HCT116 (cell line): ENCODE results near the gene EIF3I. TPM values are rescaled to one million over a fixed set of nuclear protein-coding genes. Genes with fewer than 3 reads are reported as not detected.

ENCODE experiments used
- ATAC-seq: fragments of 200-7000 bp; cut with Tn5 transposase; 2 replicates; pipeline ENCODE4 v1.9.1; 2020; ENCODE audit warnings: mild to moderate bottlenecking, moderate library complexity
- BruUV-seq: library from RNA; stranded (reverse); fragments of 400-500 nt; replicated peaks from 2 replicates; lab custom pipeline; 2021; lab: Mats Ljungman, UMichigan
- CTCF ChIA-PET: fragments of 300-600 bp; sonication (Branson Sonifier 250); formaldehyde crosslinking; loops from one replicate; lab custom pipeline; 2021; ENCODE audit warnings: antibody characterized with exemption; lab: Charles Lee
- POLR2A ChIA-PET: fragments of 300-600, 350-600 bp; sonication (Branson Sonifier 250); formaldehyde crosslinking; loops from one replicate; lab custom pipeline; 2021; ENCODE audit warnings: antibody characterized with exemption; lab: Charles Lee
- RAD21 ChIA-PET, 2 experiments: fragments of 300-600 bp; sonication (Branson Sonifier 250); formaldehyde crosslinking; loops; one replicate each; lab custom pipeline; 2023; ENCODE audit warnings: low total read pairs in 2 of 2; ENCODE audit not compliant: uncharacterized antibody in 2 of 2, unreplicated experiment in 2 of 2, low non-redundant PET in 1 of 2; lab: Charles Lee
- DNase-seq: peaks from one replicate; pipeline ENCODE4 v3.0.0-alpha.2; 2010; ENCODE audit warnings: low read depth, low spot score
- H2AFZ ChIP-seq: fragments of 200-600 bp; shearing (Covaris generic), sonication (generic); 2 replicates; pipeline ENCODE4 v1.6.1; 2017; ENCODE audit warnings: low read depth, mixed run types, mixed read lengths, antibody characterized with exemption, low read length; ENCODE audit not compliant: poor library complexity, severe bottlenecking
- H3K27ac ChIP-seq: 2 replicates; pipeline ENCODE4 v1.5.1; 2012; ENCODE audit warnings: low read depth, low read length
- H3K27me3 ChIP-seq: fragments of 200-600 bp; sonication (generic); 2 replicates; pipeline ENCODE4 v1.6.1; 2016; ENCODE audit warnings: mixed run types, low read length, mixed read lengths; ENCODE audit not compliant: insufficient read depth
- H3K36me3 ChIP-seq, 2 experiments: fragments of 200-500 bp in 1 of 2; fragments of 200-600 bp in 1 of 2; sonication (Bioruptor generic) in 1 of 2; sonication (generic) in 1 of 2; 2 replicates each; pipeline versions ENCODE4 v1.5.1 to v1.6.1; 2014 to 2016; ENCODE audit warnings: low read length in 2 of 2, inconsistent platforms in 1 of 2, mixed read lengths in 1 of 2, mixed run types in 1 of 2; ENCODE audit not compliant: insufficient read depth in 2 of 2, control insufficient read depth in 1 of 2
- H3K4me1 ChIP-seq, 2 experiments: fragments of 200-600 bp in 1 of 2; sonication (generic) in 1 of 2; 2 replicates each; pipeline versions ENCODE4 v1.5.1 to v1.6.1; 2012 to 2017; ENCODE audit warnings: low read length in 2 of 2, inconsistent platforms in 1 of 2, mild to moderate bottlenecking in 1 of 2, mixed read lengths in 1 of 2, mixed run types in 1 of 2, moderate library complexity in 1 of 2; ENCODE audit not compliant: insufficient read depth in 2 of 2, control insufficient read depth in 1 of 2
- H3K4me2 ChIP-seq: fragments of 200-600 bp; sonication (generic); 2 replicates; pipeline ENCODE4 v1.6.1; 2017; ENCODE audit warnings: mixed run types, low read length, mixed read lengths
- H3K4me3 ChIP-seq, 2 experiments: fragments of 200-600 bp in 1 of 2; sonication (generic) in 1 of 2; replicated peaks in 1 of 2; 2 replicates each; pipeline ENCODE4 v1.5.1; 2011 to 2016; ENCODE audit warnings: low read length in 2 of 2, control low read depth in 1 of 2, low read depth in 1 of 2, mild to moderate bottlenecking in 1 of 2, mixed read lengths in 1 of 2, mixed run types in 1 of 2
- H3K79me2 ChIP-seq: fragments of 200-600 bp; sonication (generic); 2 replicates; pipeline ENCODE4 v1.6.1; 2017; ENCODE audit warnings: mild to moderate bottlenecking, mixed run types, low read length, moderate library complexity, mixed read lengths; ENCODE audit not compliant: insufficient read depth
- H3K9ac ChIP-seq: fragments of 200-600 bp; sonication (generic); 2 replicates; pipeline ENCODE4 v1.6.1; 2016; ENCODE audit warnings: low read length, mixed read lengths
- H3K9me2 ChIP-seq: fragments of 200-600 bp; sonication (generic), shearing (Covaris generic); 2 replicates; pipeline ENCODE4 v1.6.1; 2017; ENCODE audit warnings: mixed run types, mild to moderate bottlenecking, moderate library complexity; ENCODE audit not compliant: insufficient read depth
- H3K9me3 ChIP-seq, 2 experiments: fragments of 200-500 bp in 1 of 2; fragments of 200-600 bp in 1 of 2; sonication (Bioruptor generic) in 1 of 2; sonication (generic) in 1 of 2; 2 replicates each; pipeline ENCODE4 v1.6.1; 2014 to 2017; ENCODE audit warnings: low read length in 2 of 2, mixed read lengths in 2 of 2, inconsistent platforms in 1 of 2, low read depth in 1 of 2, mild to moderate bottlenecking in 1 of 2, mixed run types in 1 of 2, moderate library complexity in 1 of 2; ENCODE audit not compliant: control insufficient read depth in 1 of 2, insufficient read depth in 1 of 2
- H4K20me1 ChIP-seq: fragments of 200-600 bp; sonication (generic), shearing (Covaris generic); 2 replicates; pipeline ENCODE4 v1.6.1; 2017; ENCODE audit warnings: mixed run types, mild to moderate bottlenecking, moderate library complexity; ENCODE audit not compliant: insufficient read depth
- ATF3 ChIP-seq: IDR thresholded peaks from 2 replicates; pipeline ENCODE4 v1.6.1; 2012
- CBX3 ChIP-seq: IDR thresholded peaks from 2 replicates; pipeline ENCODE4 v1.6.1; 2012; ENCODE audit warnings: low read depth
- CEBPB ChIP-seq: IDR thresholded peaks from 2 replicates; pipeline ENCODE4 v1.6.1; 2012; ENCODE audit warnings: low read depth
- CTCF ChIP-seq, 3 experiments: fragments of 200-600 bp in 1 of 3; sonication (generic) in 1 of 3; IDR thresholded peaks in 2 of 3; conservative IDR thresholded peaks in 1 of 3; 2 replicates each; pipeline ENCODE4 v1.5.1; 2012 to 2017; ENCODE audit warnings: low read depth in 2 of 3, low read length in 2 of 3, antibody characterized with exemption in 1 of 3, borderline replicate concordance in 1 of 3, control low read depth in 1 of 3, mild to moderate bottlenecking in 1 of 3, mixed read lengths in 1 of 3, mixed run types in 1 of 3, moderate library complexity in 1 of 3; ENCODE audit not compliant: insufficient read depth in 1 of 3
- EGR1 ChIP-seq: IDR thresholded peaks from 2 replicates; pipeline ENCODE4 v1.6.1; 2012; ENCODE audit warnings: low read depth
- ELF1 ChIP-seq: IDR thresholded peaks from 2 replicates; pipeline ENCODE4 v1.6.1; 2012; ENCODE audit warnings: low read depth, borderline replicate concordance
- EZH2phosphoT487 ChIP-seq: fragments of 200-600 bp; IDR thresholded peaks from 2 replicates; pipeline ENCODE4 v1.6.1; 2018; ENCODE audit warnings: antibody characterized with exemption, borderline replicate concordance
- FOSL1 ChIP-seq: IDR thresholded peaks from 2 replicates; pipeline ENCODE4 v1.6.1; 2012; ENCODE audit warnings: low read depth
- MAX ChIP-seq: IDR thresholded peaks from 2 replicates; pipeline ENCODE4 v1.6.1; 2012
- RAD21 ChIP-seq: IDR thresholded peaks from 2 replicates; pipeline ENCODE4 v1.6.1; 2012; ENCODE audit warnings: low read depth, mild to moderate bottlenecking
- SIN3A ChIP-seq: IDR thresholded peaks from 2 replicates; pipeline ENCODE4 v1.6.1; 2012; ENCODE audit warnings: low read depth
- SP1 ChIP-seq: IDR thresholded peaks from 2 replicates; pipeline ENCODE4 v1.6.1; 2012; ENCODE audit warnings: low read depth
- SRF ChIP-seq: IDR thresholded peaks from 2 replicates; pipeline ENCODE4 v1.6.1; 2012; ENCODE audit warnings: low read depth
- YY1 ChIP-seq: IDR thresholded peaks from 2 replicates; pipeline ENCODE4 v1.6.1; 2011; ENCODE audit warnings: low read length, low read depth, moderate library complexity, mild to moderate bottlenecking; ENCODE audit not compliant: insufficient replicate concordance; ENCODE audit errors: extremely low read depth
- ZBTB33 ChIP-seq: IDR thresholded peaks from 2 replicates; pipeline ENCODE4 v1.6.1; 2011; ENCODE audit warnings: mild to moderate bottlenecking, low read length, moderate library complexity; ENCODE audit not compliant: insufficient replicate concordance; ENCODE audit errors: extremely low read depth
- ZFX ChIP-seq: fragments of 450-650 bp; IDR thresholded peaks from 2 replicates; pipeline ENCODE4 v1.6.1; 2017
- intact Hi-C: fragments of 100-400 bp; cut with micrococcal nuclease; formaldehyde crosslinking; loops from 2 replicates; pipeline ENCODE4 v1.10.0; 2022
- total RNA-seq: library from RNA; stranded (reverse); gene quantifications from one replicate; pipeline ENCODE4 v1.2.1, GENCODE V29; 2021; ENCODE audit not compliant: unreplicated experiment

EIF3I gene
- total RNA-seq, 1 experiment from 2014 or later = 323 TPM

GRCh38 chr1:32275424-32275823 is 53.2 kb downstream of the EIF3I start:
- H3K4me2 ChIP-seq = no peak overlapping the region
- DNase-seq (no peak), ATAC-seq (no peak)
- ChIA-PET POLR2A (no interaction called here), RAD21 (no interaction called here), CTCF (no interaction called here)
- H3K79me2 ChIP-seq = no peaks in the 10 kb centered on the region
- no peaks in the 10 kb centered on the region for H4K20me1 ChIP-seq
- no peaks in the 10 kb centered on the region for H3K9me2 ChIP-seq
- H3K4me3 ChIP-seq = no peak overlapping the region
- H3K9me3 ChIP-seq = no peaks in the 10 kb centered on the region
- H3K27me3 ChIP-seq = no peaks in the 10 kb centered on the region
- TF ChIP-seq ZBTB33 (no peak), CBX3 (no peak), YY1 (no peak), SIN3A (no peak), FOSL1 (no peak), MAX (no peak), SP1 (no peak), CTCF (IDR thresholded peaks at IDR 0.05 in 2 of 3, conservative IDR thresholded peaks at IDR 0.05 in 1 of 3; ENCODE audit: borderline replicate concordance in 1 of 3, insufficient read depth in 1 of 3, low read depth in 2 of 3, low read length in 2 of 3) (no peak), ZFX (no peak), ELF1 (no peak), EGR1 (no peak), EZH2phosphoT487 (no peak), SRF (no peak), ATF3 (no peak), RAD21 (no peak), CEBPB (no peak)
- BruUV-seq = no TSS peak
- intact Hi-C loops = no loop called here
- peaks cover 4 to 9% of the 10 kb centered on the region in 2 experiments; a peak in 2 of 4 replicates for H3K4me1 ChIP-seq
- no peak overlapping the region for H2AFZ ChIP-seq
- no peaks in the 10 kb centered on the region for H3K36me3 ChIP-seq
- no peak overlapping the region for H3K9ac ChIP-seq
- H3K27ac ChIP-seq = no peak overlapping the region
